Skeletal muscle tissue (tissue), 4 donors: ENCODE data around the gene KIAA0753. TPM values are rescaled to one million over a fixed set of nuclear protein-coding genes. Genes with fewer than 3 reads are reported as not detected.

Source experiments
- H3K27ac ChIP-seq: one replicate; pipeline ENCODE4 v1.7.0; 2013; ENCODE audit warnings: mild to moderate bottlenecking, low read depth, low read length, inconsistent platforms
- H3K27me3 ChIP-seq, 3 donors: one replicate each; pipeline ENCODE4 v1.7.0; 2013; ENCODE audit warnings: low read length in 3 of 3; ENCODE audit not compliant: control insufficient read depth in 3 of 3, insufficient read depth in 3 of 3
- H3K36me3 ChIP-seq, 3 donors: one replicate each; pipeline ENCODE4 v1.7.0; 2013; ENCODE audit warnings: low read length in 3 of 3; ENCODE audit not compliant: control insufficient read depth in 3 of 3, insufficient read depth in 3 of 3
- H3K4me1 ChIP-seq, 3 donors: one replicate each; pipeline ENCODE4 v1.7.0; 2013; ENCODE audit warnings: low read length in 3 of 3, mild to moderate bottlenecking in 3 of 3; ENCODE audit not compliant: control insufficient read depth in 3 of 3, insufficient read depth in 3 of 3
- H3K4me3 ChIP-seq, 3 donors: one replicate each; pipeline ENCODE4 v1.7.0; 2013; ENCODE audit warnings: low read length in 3 of 3
- H3K9ac ChIP-seq, 3 donors: one replicate each; pipeline ENCODE4 v1.7.0; 2013; ENCODE audit warnings: low read length in 3 of 3, mild to moderate bottlenecking in 3 of 3, moderate library complexity in 2 of 3, low read depth in 1 of 3
- H3K9me3 ChIP-seq, 3 donors: one replicate each; pipeline ENCODE4 v1.7.0; 2013; ENCODE audit warnings: low read length in 3 of 3; ENCODE audit not compliant: control insufficient read depth in 3 of 3
- total RNA-seq: library from RNA; depleted of rRNA; stranded (reverse); fragments of >200 nt; gene quantifications from one replicate; pipeline ENCODE4 v1.2.3, GENCODE V29; 2014
- donor health status: Osteomylitis.

The KIAA0753 gene
- total RNA-seq, 1 donor from 2014 or later: 11.5 TPM

- H3K4me3 ChIP-seq: no peak overlapping the region
- no peaks in the 10 kb centered on the region for H3K4me1 ChIP-seq
- no peaks in the 10 kb centered on the region for H3K27me3 ChIP-seq
- no peaks in the 10 kb centered on the region for H3K9me3 ChIP-seq
- H3K36me3 ChIP-seq: peaks cover 14 to 42% (median 38%) of the 10 kb centered on the region in 3 donors
- no peak overlapping the region for H3K27ac ChIP-seq
- H3K9ac ChIP-seq: no peak overlapping the region
Measured at GRCh38 chr17:6589266-6589946, 51.1 kb downstream of the KIAA0753 start.

DNA sequence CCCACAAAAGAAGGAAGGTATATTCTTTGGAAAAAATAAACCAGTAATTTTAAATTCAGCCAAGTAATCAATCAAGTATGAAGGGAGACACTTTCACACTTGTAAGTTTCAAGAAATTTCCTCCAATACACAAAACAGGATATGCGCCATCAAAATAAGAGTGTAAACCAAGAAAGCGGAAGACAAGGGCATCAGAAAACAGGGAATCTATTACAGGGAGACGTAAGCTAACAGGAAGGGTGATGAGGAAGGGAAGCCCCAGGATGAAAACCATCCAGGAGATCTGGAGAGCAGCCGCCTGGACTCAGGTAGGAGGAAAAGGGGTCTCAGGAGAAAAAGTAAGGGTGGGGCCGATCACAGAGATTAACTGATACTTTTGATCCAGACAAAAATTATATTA, 52.3 kb downstream of the KIAA0753 start:
- Histone ChIP-seq H3K27me3 (no peaks in the 10 kb centered on the region), H3K4me3 (no peak overlapping the region), H3K9ac (no peak overlapping the region), H3K36me3 (peaks cover 15 to 48% (median 39%) of the 10 kb centered on the region in 3 donors), H3K9me3 (no peaks in the 10 kb centered on the region), H3K4me1 (no peaks in the 10 kb centered on the region), H3K27ac (no peak overlapping the region)

- Histone ChIP-seq H3K9me3 (no peaks in the 10 kb centered on the region), H3K27me3 (no peaks in the 10 kb centered on the region), H3K27ac (no peak overlapping the region), H3K36me3 (peaks cover 15 to 49% (median 39%) of the 10 kb centered on the region in 3 donors), H3K4me3 (no peak overlapping the region), H3K4me1 (no peaks in the 10 kb centered on the region), H3K9ac (no peak overlapping the region)
Measured at GRCh38 chr17:6587310-6587709, 53.2 kb downstream of the KIAA0753 start.

- no peak overlapping the region for H3K27ac ChIP-seq
- H3K36me3 ChIP-seq: peaks cover 7 to 41% (median 33%) of the 10 kb centered on the region in 3 donors
- H3K4me1 ChIP-seq: no peaks in the 10 kb centered on the region
- H3K4me3 ChIP-seq: no peak overlapping the region
- H3K27me3 ChIP-seq: no peaks in the 10 kb centered on the region
- no peak overlapping the region for H3K9ac ChIP-seq
- no peaks in the 10 kb centered on the region for H3K9me3 ChIP-seq
Measured at GRCh38 chr17:6583411-6583810, 57.1 kb downstream of the KIAA0753 start.

GRCh38 chr17:6580625-6581024, 59.9 kb downstream of the KIAA0753 start:
- Histone ChIP-seq H3K4me1 (peaks cover 2 to 4% (median 4%) of the 10 kb centered on the region in 3 donors), H3K36me3 (peaks cover 4 to 32% (median 19%) of the 10 kb centered on the region in 3 donors), H3K27ac (no peak overlapping the region), H3K9ac (no peak overlapping the region), H3K4me3 (no peak overlapping the region), H3K9me3 (no peaks in the 10 kb centered on the region), H3K27me3 (no peaks in the 10 kb centered on the region)

GRCh38 chr17:6578491-6578890, 62.0 kb downstream of the KIAA0753 start:
- peaks cover 12 to 14% (median 14%) of the 10 kb centered on the region in 3 donors for H3K4me1 ChIP-seq
- no peak overlapping the region for H3K27ac ChIP-seq
- no peaks in the 10 kb centered on the region for H3K9me3 ChIP-seq
- H3K9ac ChIP-seq: no peak overlapping the region
- peaks cover 4 to 20% (median 10%) of the 10 kb centered on the region in 3 donors for H3K36me3 ChIP-seq
- peaks cover 0 to 4% (median 0%) of the 10 kb centered on the region in 3 donors for H3K27me3 ChIP-seq
- no peak overlapping the region for H3K4me3 ChIP-seq

DNA sequence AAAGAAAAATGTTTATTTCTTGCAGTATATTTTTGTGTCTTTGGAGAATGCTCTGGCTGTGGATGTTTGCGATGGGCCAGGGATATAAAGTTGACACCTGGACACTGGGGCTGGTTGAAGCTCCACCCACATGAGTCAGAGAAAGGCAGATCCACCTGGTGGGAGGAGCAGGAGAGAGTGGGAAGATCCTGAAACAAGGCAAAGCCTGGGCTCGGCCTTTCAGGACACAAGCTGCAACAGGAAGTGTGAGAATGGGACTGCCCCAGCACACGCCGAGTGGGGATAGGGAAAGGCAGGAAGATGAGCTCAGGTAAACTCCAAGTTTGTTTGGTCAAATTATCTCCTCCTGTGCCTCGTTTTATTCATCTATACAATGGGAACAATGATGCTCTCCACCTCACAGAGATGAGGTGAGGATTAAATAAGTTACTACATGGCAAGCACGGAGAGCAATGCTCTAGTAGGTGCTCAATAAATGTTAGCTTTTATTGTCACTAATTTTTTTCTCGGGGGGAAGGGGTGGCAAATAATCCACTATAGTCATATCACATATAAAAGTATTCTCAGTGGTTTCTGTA, 62.7 kb downstream of the KIAA0753 start:
- Histone ChIP-seq H3K36me3 (peaks cover 2 to 16% (median 10%) of the 10 kb centered on the region in 3 donors), H3K27ac (no peak overlapping the region), H3K4me1 (peaks cover 12 to 14% (median 14%) of the 10 kb centered on the region in 3 donors), H3K9ac (no peak overlapping the region), H3K4me3 (no peak overlapping the region), H3K27me3 (peaks cover 0 to 5% (median 0%) of the 10 kb centered on the region in 3 donors), H3K9me3 (no peaks in the 10 kb centered on the region)

DNA sequence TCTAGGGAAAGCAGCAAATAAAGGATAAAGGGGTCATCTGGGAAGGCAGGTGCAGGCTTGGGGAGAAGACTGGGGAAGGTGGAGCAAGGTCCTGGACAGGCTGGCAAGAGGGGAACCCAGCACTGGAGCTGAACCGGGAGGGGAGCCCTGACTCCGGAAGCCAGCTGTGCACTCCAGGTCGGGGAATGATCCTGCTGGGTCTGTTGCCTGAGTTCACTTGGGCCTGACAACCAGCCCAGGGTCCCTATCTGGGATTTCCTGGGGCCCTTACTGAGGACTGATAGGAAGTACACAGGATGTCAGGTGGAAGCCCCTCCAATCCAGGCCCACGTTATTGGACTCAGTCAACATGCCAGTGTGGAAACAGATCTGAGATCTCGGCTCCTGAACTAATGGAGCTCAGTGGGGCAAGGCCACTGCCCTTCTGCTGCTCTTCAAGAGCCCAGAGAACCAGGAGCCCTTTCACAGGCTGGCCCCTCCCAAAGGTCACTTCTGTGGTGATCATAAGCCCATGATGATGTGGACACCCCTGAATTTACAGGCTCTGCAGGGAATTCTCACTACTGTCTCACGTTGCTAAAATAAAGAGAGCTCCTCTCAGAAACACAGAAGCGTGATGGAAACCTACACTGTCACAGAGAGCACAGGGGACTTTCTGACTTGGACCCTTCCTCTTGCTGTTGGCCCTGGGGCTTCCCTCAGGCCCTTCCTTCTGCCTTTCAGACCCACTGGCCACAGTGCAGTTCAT, 64.3 kb downstream of the KIAA0753 start:
- H3K27ac ChIP-seq: no peak overlapping the region

GRCh38 chr17:6575596-6575988, 64.9 kb downstream of the KIAA0753 start:
- no peak overlapping the region for H3K27ac ChIP-seq
- no peak overlapping the region for H3K4me3 ChIP-seq
- H3K4me1 ChIP-seq: peaks cover 12 to 14% (median 14%) of the 10 kb centered on the region in 3 donors
- peaks cover 2 to 16% (median 7%) of the 10 kb centered on the region in 3 donors for H3K36me3 ChIP-seq
- H3K9me3 ChIP-seq: no peaks in the 10 kb centered on the region
- peak overlapping the region in 1 of 3 donors; percentile 16 for H3K9ac ChIP-seq
- peaks cover 0 to 13% (median 3%) of the 10 kb centered on the region in 3 donors for H3K27me3 ChIP-seq

More for the DNA sequence above, 64.3 kb downstream of the KIAA0753 start:
- H3K27me3 ChIP-seq: peaks cover 0 to 13% (median 3%) of the 10 kb centered on the region in 3 donors
- peaks cover 2 to 16% (median 7%) of the 10 kb centered on the region in 3 donors for H3K36me3 ChIP-seq
- H3K4me3 ChIP-seq: no peak overlapping the region
- no peaks in the 10 kb centered on the region for H3K9me3 ChIP-seq
- no peak overlapping the region for H3K9ac ChIP-seq
- peaks cover 12 to 14% (median 14%) of the 10 kb centered on the region in 3 donors for H3K4me1 ChIP-seq
